ENCODE data around the gene SMYD5. TPM values are rescaled to one million over a fixed set of nuclear protein-coding genes. Genes with fewer than 3 reads are reported as not detected.

Gene SMYD5
- total RNA-seq, 1 donor from 2014 or later: 13.3 TPM

GRCh38 chr2:73212098-73212447 is 2.0 kb upstream of the SMYD5 start:
- no peak for DNase-seq
- intact Hi-C loops (cut with DNase I): no loop called here
- no peak for ATAC-seq
- H3K9me3 ChIP-seq: no peaks in the 10 kb centered on the region
- no peaks in the 10 kb centered on the region for H3K36me3 ChIP-seq
- no peak overlapping the region for H3K27ac ChIP-seq
- peaks cover 19% of the 10 kb centered on the region for H3K4me1 ChIP-seq
- TF ChIP-seq CTCF (IDR thresholded peaks at IDR 0.05): no peak
- no peak overlapping the region for H3K4me3 ChIP-seq
- H3K27me3 ChIP-seq (ENCODE audit: low read depth): no peaks in the 10 kb centered on the region

GRCh38 chr2:73212448-73213176 is 1.4 kb upstream of the SMYD5 start:
- peaks cover 19% of the 10 kb centered on the region for H3K4me1 ChIP-seq
- no peak overlapping the region for H3K4me3 ChIP-seq
- peak; percentile 98 for TF ChIP-seq CTCF (IDR thresholded peaks at IDR 0.05)
- H3K36me3 ChIP-seq: no peaks in the 10 kb centered on the region
- no peaks in the 10 kb centered on the region for H3K27me3 ChIP-seq (ENCODE audit: low read depth)
- intact Hi-C loops (cut with DNase I): no loop called here
- H3K27ac ChIP-seq: no peak overlapping the region
- no peaks in the 10 kb centered on the region for H3K9me3 ChIP-seq
- DNase-seq (peak; percentile 81), ATAC-seq (peak; percentile 84 to 88)

- Histone ChIP-seq H3K4me3 (peak overlapping the region; percentile 93), H3K4me1 (peaks cover 19% of the 10 kb centered on the region), H3K27me3 (ENCODE audit: low read depth) (no peaks in the 10 kb centered on the region), H3K9me3 (no peaks in the 10 kb centered on the region), H3K36me3 (peaks cover 15% of the 10 kb centered on the region), H3K27ac (no peak overlapping the region)
- ATAC-seq: no peak
- intact Hi-C loops (cut with DNase I): no loop called here
- no peak for TF ChIP-seq CTCF (IDR thresholded peaks at IDR 0.05)
- DNase-seq: no peak
These were observed 1.2 kb downstream of the SMYD5 start for GRCh38 chr2:73215254-73215653.

GRCh38 chr2:73217160-73217559 is 3.1 kb downstream of the SMYD5 start:
- no peak for DNase-seq
- intact Hi-C loops (cut with DNase I): no loop called here
- H3K27ac ChIP-seq: no peak overlapping the region
- no peaks in the 10 kb centered on the region for H3K27me3 ChIP-seq (ENCODE audit: low read depth)
- H3K4me3 ChIP-seq: no peak overlapping the region
- no peak for TF ChIP-seq CTCF (IDR thresholded peaks at IDR 0.05)
- no peaks in the 10 kb centered on the region for H3K9me3 ChIP-seq
- H3K36me3 ChIP-seq: peaks cover 32% of the 10 kb centered on the region
- peaks cover 19% of the 10 kb centered on the region for H3K4me1 ChIP-seq
- no peak for ATAC-seq

GRCh38 chr2:73217826-73218225 is 3.8 kb downstream of the SMYD5 start:
- peaks cover 38% of the 10 kb centered on the region for H3K36me3 ChIP-seq
- intact Hi-C loops (cut with DNase I): no loop called here
- ATAC-seq: no peak
- H3K4me1 ChIP-seq: peaks cover 14% of the 10 kb centered on the region
- no peaks in the 10 kb centered on the region for H3K27me3 ChIP-seq (ENCODE audit: low read depth)
- DNase-seq: no peak
- TF ChIP-seq CTCF (IDR thresholded peaks at IDR 0.05): no peak
- H3K4me3 ChIP-seq: no peak overlapping the region
- H3K27ac ChIP-seq: no peak overlapping the region
- H3K9me3 ChIP-seq: no peaks in the 10 kb centered on the region

All from lower lobe of right lung (tissue), 2 donors.